ENCODE results near the gene ZBTB7C. TPM values are rescaled to one million over a fixed set of nuclear protein-coding genes. Genes with fewer than 3 reads are reported as not detected.

ZBTB7C gene
- total RNA-seq, 1 donor from 2014 or later: 44.2 TPM

GRCh38 chr18:48394176-48394575 lies 15.0 kb downstream of the ZBTB7C start:
- ATAC-seq: no peak
- intact Hi-C loops (cut with DNase I): no loop called here
- no peak for DNase-seq (ENCODE audit: low spot score)

DNA sequence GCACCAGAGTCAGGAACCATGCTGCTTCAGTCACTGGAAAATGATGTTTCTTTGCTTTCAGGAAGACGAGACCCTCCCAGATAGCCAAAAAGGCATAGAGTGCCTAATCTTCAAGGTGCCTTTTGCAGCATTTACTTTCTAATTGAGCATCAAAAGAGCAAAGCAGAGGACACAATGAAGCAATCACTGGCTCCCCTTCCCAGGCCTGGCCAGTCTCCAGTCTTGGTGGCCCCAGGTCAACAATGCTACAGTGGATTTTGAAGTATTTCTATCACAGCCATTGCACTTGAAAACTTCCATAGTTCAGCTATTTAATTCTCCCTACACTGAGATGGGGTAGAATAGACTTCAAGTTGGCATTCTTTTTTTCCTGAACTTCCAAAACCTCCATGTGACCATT lies 15.4 kb downstream of the ZBTB7C start:
- ATAC-seq: no peak
- intact Hi-C loops (cut with DNase I): no loop called here
- DNase-seq (ENCODE audit: low spot score): no peak

DNA sequence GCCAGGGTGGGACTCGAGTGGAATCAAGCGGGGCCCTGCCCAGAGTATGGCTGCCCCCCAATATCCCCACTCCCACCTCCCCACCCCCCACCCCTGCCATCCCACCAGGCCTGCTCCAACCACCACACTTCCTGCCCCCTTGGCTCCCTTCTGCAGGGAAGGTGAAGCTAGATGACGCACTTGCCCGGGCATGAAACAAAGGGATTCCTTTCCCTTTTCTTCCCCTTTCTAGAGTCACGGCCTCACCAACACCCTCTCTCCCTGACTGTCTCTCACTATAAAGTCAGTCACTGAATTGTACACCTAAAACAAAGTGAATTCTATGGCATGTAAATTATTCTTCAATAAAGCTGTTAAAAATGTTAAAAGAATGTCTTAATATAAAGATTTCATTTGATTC lies 16.0 kb downstream of the ZBTB7C start:
- no peak for ATAC-seq
- intact Hi-C loops (cut with DNase I): no loop called here
- no peak for DNase-seq (ENCODE audit: low spot score)

DNA sequence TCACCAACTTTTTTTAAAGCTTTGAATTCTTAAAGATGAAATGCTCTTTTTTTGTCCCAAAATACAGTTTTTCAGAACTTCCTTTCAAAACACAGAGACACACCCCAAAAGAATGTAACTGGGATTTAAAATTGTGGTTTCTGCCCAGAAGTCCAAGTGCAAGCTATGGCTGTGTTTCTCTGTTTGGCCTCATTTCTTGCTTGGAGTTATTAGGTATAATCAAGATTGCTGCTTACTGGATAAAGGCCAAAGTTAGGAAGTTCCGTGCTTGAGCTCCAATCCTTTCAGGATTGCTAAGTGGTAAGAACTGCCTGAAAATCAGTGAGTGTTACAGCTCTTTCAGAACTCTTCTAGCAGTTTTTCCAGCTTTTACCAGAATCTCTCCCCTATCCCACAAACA lies 16.9 kb downstream of the ZBTB7C start:
- intact Hi-C loops (cut with DNase I): no loop called here
- DNase-seq (ENCODE audit: low spot score) (no peak), ATAC-seq (peak; percentile 24)

GRCh38 chr18:48391868-48392267 lies 17.3 kb downstream of the ZBTB7C start:
- ATAC-seq (no peak), DNase-seq (ENCODE audit: low spot score) (no peak)
- intact Hi-C loops (cut with DNase I): no loop called here

DNA sequence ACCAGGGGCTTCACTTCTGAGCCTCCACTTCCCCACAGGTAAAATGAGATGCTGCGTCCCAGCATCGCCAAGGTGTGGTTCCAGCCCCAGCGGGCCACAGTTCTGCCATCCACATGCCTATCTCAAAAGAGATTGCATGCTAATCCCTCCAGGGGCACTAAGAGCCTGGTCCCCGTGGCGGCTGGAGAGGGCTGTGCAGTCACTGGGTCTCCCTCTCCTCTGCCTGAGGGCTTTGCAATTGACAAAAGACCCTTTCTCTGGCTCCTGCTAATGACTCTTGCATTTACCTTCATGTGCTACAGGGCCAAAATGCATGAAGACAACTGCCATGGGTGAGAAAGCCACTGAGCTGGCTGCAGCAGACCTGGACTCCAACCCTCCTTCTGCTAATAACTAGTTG lies 18.5 kb downstream of the ZBTB7C start:
- DNase-seq (ENCODE audit: low spot score) (no peak), ATAC-seq (no peak)
- intact Hi-C loops (cut with DNase I): no loop called here

GRCh38 chr18:48388478-48388877 lies 20.7 kb downstream of the ZBTB7C start:
- ATAC-seq (peak; percentile 83), DNase-seq (ENCODE audit: low spot score) (no peak)
- intact Hi-C loops (cut with DNase I): no loop called here

GRCh38 chr18:48387300-48387699 lies 21.9 kb downstream of the ZBTB7C start:
- no peak for ATAC-seq
- intact Hi-C loops (cut with DNase I): no loop called here

GRCh38 chr18:48385596-48385995 lies 23.6 kb downstream of the ZBTB7C start:
- intact Hi-C loops (cut with DNase I): no loop called here
- ATAC-seq (no peak), DNase-seq (ENCODE audit: low spot score) (no peak)

More at GRCh38 chr18:48387300-48387699, 21.9 kb downstream of the ZBTB7C start:
- no peak for DNase-seq (ENCODE audit: low spot score)

DNA sequence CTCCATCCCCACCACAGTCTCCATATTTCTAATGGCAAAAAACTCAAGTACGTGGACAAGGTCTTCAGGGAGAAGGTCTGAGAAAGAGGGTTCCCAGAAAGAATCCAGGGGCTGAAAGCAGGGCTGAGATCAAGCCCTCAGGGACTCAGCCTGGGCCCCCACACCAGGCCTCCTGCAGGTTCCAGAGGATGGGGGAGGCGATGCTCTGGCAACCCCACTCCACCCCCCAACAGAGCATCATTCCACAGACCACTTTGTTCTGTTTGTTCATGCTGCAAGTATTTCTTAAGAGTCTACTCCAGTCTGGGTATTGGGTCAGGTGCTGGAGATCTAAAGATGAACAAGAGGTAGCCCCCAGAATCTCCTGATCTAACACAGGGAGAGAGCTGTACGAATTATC lies 32.2 kb downstream of the ZBTB7C start:
- DNase-seq (ENCODE audit: low spot score) (no peak), ATAC-seq (no peak)
- intact Hi-C loops (cut with DNase I): no loop called here

DNA sequence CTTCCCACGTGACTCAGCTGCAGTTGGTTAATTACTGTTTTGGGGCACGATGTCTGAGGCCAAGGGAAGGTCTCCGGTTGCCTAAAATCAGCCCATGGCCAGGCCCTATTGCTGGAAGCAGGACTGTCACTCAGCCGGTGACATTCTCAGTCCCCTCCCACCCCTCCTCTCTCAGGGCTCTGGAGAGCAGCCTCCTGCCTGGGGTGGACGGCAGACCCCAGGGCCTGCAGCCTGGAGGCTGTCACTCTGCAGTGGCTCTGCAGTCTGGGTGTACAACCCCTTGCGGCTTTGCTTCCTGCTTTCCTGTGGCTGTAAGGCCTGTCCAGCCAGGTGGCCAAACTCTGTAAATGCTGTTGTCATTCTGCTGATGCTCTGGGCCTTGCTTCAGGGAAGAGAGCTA lies 32.8 kb downstream of the ZBTB7C start:
- ATAC-seq (no peak), DNase-seq (ENCODE audit: low spot score) (no peak)
- intact Hi-C loops (cut with DNase I): no loop called here

GRCh38 chr18:48375150-48375800 lies 33.9 kb downstream of the ZBTB7C start:
- no peak for DNase-seq (ENCODE audit: low spot score)
- peak; percentile 54 for ATAC-seq
- intact Hi-C loops (cut with DNase I): no loop called here

DNA sequence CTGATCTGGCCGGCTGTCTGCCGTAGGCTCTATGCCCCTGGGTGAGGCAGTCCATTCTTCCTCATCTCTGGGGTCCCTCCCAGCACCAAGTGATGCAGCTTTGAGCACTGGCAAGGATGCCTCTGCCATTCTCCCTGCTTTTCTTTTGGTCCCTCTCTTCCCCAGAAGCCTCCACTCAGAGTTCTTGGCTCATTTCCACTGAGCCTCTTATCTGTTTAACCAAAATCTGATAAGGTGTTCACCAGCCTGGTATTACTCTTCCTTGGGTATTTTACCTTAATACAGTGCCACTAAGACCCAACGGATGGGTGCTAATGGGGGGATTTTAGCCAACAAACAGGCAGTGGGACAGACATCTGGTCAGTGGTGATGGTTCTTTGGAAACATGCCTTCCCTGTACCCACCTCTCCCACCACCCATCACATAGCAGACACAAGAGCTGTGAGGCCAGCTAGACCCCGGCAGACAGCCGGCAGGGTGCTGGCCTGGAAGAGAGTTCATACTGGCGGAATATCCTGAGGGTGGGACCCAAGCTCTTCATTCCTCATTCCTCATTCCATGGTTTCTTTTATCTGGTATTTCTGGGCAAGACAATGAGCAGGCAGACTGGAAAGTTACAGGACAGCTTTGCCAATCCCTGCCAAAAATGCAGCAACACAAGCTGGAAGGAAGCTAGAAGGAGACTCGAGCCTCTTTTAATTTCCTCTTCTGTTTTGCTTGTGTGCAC lies 34.6 kb downstream of the ZBTB7C start:
- no peak for DNase-seq (ENCODE audit: low spot score)
- intact Hi-C loops (cut with DNase I): no loop called here
- ATAC-seq: peak; percentile 78

GRCh38 chr18:48371854-48372602 lies 37.2 kb downstream of the ZBTB7C start:
- DNase-seq (ENCODE audit: low spot score): no peak
- intact Hi-C loops (cut with DNase I): no loop called here
- ATAC-seq: no peak

DNA sequence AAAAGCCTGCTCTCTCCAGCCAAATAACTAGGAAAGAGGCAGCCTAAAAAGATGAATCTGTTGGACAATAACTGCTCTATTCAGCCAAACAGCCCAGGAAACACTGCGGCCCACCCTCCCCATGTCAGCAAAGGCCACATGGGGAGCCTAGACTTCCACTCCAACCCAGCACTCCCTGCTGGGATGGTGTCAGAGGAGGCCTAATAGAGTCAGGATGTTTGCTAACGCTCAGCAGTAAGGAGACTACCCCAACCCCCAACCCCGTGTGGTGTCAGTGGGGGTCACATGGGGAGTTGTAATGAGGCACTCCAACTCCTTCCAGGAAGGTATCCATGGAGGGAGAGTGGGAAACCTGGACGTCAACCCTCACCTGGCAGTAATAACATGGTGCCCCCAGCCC lies 41.6 kb downstream of the ZBTB7C start:
- intact Hi-C loops (cut with DNase I): no loop called here
- ATAC-seq (no peak), DNase-seq (ENCODE audit: low spot score) (peak; percentile 30)

DNA sequence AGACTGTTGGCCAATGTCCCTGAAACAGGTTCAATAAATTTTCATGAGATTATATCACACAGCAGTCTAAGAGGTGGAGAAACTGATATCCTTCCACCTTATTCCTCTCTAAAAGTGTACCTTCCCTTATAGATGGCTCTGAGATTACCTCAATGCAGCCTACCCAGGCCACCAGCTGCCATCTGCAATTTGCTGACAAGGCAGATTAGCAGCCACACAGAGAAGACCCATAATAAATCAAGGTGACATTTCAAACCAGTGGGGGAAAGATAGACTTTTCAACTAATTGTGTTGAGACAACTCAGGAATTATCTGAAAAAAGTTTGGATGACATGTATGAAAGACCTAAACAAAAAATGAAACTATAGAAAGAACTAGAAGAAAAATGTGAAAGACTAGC lies 43.2 kb downstream of the ZBTB7C start:
- intact Hi-C loops (cut with DNase I): no loop called here
- DNase-seq (ENCODE audit: low spot score) (no peak), ATAC-seq (no peak)

GRCh38 chr18:48364146-48364545 lies 45.0 kb downstream of the ZBTB7C start:
- ATAC-seq: no peak
- intact Hi-C loops (cut with DNase I): no loop called here

GRCh38 chr18:48363175-48363574 lies 46.0 kb downstream of the ZBTB7C start:
- no peak for DNase-seq (ENCODE audit: low spot score)
- intact Hi-C loops (cut with DNase I): no loop called here

More at GRCh38 chr18:48364146-48364545, 45.0 kb downstream of the ZBTB7C start:
- DNase-seq (ENCODE audit: low spot score): no peak

GRCh38 chr18:48361801-48362200 lies 47.4 kb downstream of the ZBTB7C start:
- DNase-seq (ENCODE audit: low spot score) (no peak), ATAC-seq (no peak)
- intact Hi-C loops (cut with DNase I): no loop called here

More at GRCh38 chr18:48363175-48363574, 46.0 kb downstream of the ZBTB7C start:
- peak; percentile 14 for ATAC-seq

- ATAC-seq: no peak
- intact Hi-C loops (cut with DNase I): no loop called here
- DNase-seq (ENCODE audit: low spot score): no peak
Measured at GRCh38 chr18:48360376-48361021, 48.7 kb downstream of the ZBTB7C start.

Measured in sciatic nerve (tissue), 2 donors.